ENCODE measurements around the gene PTPRG. TPM values are rescaled to one million over a fixed set of nuclear protein-coding genes. Genes with fewer than 3 reads are reported as not detected.

The PTPRG gene
- polyA plus RNA-seq, 3 donors: not detected

- intact Hi-C loops (cut with micrococcal nuclease): no loop called here
Observed at GRCh38 chr3:61526308-61526707, 35.1 kb upstream of the PTPRG start.

GRCh38 chr3:61527011-61527410 lies 34.4 kb upstream of the PTPRG start:
- no peaks in the 10 kb centered on the region for H3K79me2 ChIP-seq (ENCODE audit: insufficient read depth, low read length)
- H3K4me3 Mint-ChIP-seq: no peak overlapping the region
- H2AFZ ChIP-seq (ENCODE audit: insufficient read depth, low read depth, low read length, poor library complexity, severe bottlenecking): no peak overlapping the region
- H3K4me1 ChIP-seq (ENCODE audit: control insufficient read depth in 1 of 2, insufficient read depth in 2 of 2, low read length in 2 of 2): no peaks in the 10 kb centered on the region
- H3K4me1 Mint-ChIP-seq: no peaks in the 10 kb centered on the region
- H4K20me1 ChIP-seq (ENCODE audit: insufficient read depth, low read length): no peaks in the 10 kb centered on the region
- TF ChIP-seq CTCF (IDR thresholded peaks at IDR 0.05): no peak
- no peak overlapping the region for H3K27ac ChIP-seq (ENCODE audit: low read depth in 1 of 2, low read length in 2 of 2)
- no peaks in the 10 kb centered on the region for H3K36me3 Mint-ChIP-seq
- peak overlapping the region in 1 of 7 donors; percentile 60 for H3K27ac Mint-ChIP-seq
- peaks cover 0 to 4% (median 0%) of the 10 kb centered on the region in 3 donors for H3K27me3 Mint-ChIP-seq (ENCODE audit: low read depth in 3 of 3)
- no peaks in the 10 kb centered on the region for H3K27me3 ChIP-seq (ENCODE audit: control insufficient read depth in 2 of 2, insufficient read depth in 2 of 2, low read length in 2 of 2)
- H3K4me2 ChIP-seq (replicated peaks; ENCODE audit: extremely low read depth, low read length, poor library complexity, severe bottlenecking): no peak overlapping the region
- WGBS (ENCODE audit: insufficient coverage): no CpG with 5 or more reads among the region's 8 CpGs
- intact Hi-C loops (cut with micrococcal nuclease): no loop called here
- H3K9me3 Mint-ChIP-seq: peaks cover 0 to 5% (median 0%) of the 10 kb centered on the region in 7 donors
- H3K36me3 ChIP-seq (replicated peaks in 1 of 2; ENCODE audit: control insufficient read depth in 1 of 2, insufficient read depth in 2 of 2, low read length in 2 of 2): no peaks in the 10 kb centered on the region
- no peak overlapping the region for H3K9ac ChIP-seq (ENCODE audit: insufficient read depth, low read length, poor library complexity, severe bottlenecking)
- H3K4me3 ChIP-seq (replicated peaks in 1 of 3; ENCODE audit: low read depth in 2 of 3, low read length in 3 of 3): no peak overlapping the region
- DNase-seq: no peak
- H3K9me3 ChIP-seq (replicated peaks in 1 of 2; ENCODE audit: control insufficient read depth in 1 of 2, insufficient read depth in 1 of 2, low read length in 2 of 2): no peaks in the 10 kb centered on the region

More at GRCh38 chr3:61526308-61526707, 35.1 kb upstream of the PTPRG start:
- no peak overlapping the region for H3K27ac ChIP-seq (ENCODE audit: low read depth in 1 of 2, low read length in 2 of 2)
- H4K20me1 ChIP-seq (ENCODE audit: insufficient read depth, low read length): no peaks in the 10 kb centered on the region
- no peaks in the 10 kb centered on the region for H3K36me3 ChIP-seq (replicated peaks in 1 of 2; ENCODE audit: control insufficient read depth in 1 of 2, insufficient read depth in 2 of 2, low read length in 2 of 2)
- TF ChIP-seq CTCF (IDR thresholded peaks at IDR 0.05): no peak
- H3K4me1 Mint-ChIP-seq: no peaks in the 10 kb centered on the region
- H2AFZ ChIP-seq (ENCODE audit: insufficient read depth, low read depth, low read length, poor library complexity, severe bottlenecking): no peak overlapping the region
- no peak for DNase-seq
- no peaks in the 10 kb centered on the region for H3K9me3 ChIP-seq (replicated peaks in 1 of 2; ENCODE audit: control insufficient read depth in 1 of 2, insufficient read depth in 1 of 2, low read length in 2 of 2)
- H3K27me3 Mint-ChIP-seq (ENCODE audit: low read depth in 3 of 3): peaks cover 0 to 4% (median 0%) of the 10 kb centered on the region in 3 donors
- no peak overlapping the region for H3K27ac Mint-ChIP-seq
- H3K4me3 Mint-ChIP-seq: no peak overlapping the region
- H3K79me2 ChIP-seq (ENCODE audit: insufficient read depth, low read length): no peaks in the 10 kb centered on the region
- H3K36me3 Mint-ChIP-seq: no peaks in the 10 kb centered on the region
- H3K4me2 ChIP-seq (replicated peaks; ENCODE audit: extremely low read depth, low read length, poor library complexity, severe bottlenecking): no peak overlapping the region
- 100% methylated on average over 2 of the region's 5 CpGs for WGBS (ENCODE audit: insufficient coverage)
- H3K9me3 Mint-ChIP-seq: peaks cover 0 to 5% (median 0%) of the 10 kb centered on the region in 7 donors
- H3K27me3 ChIP-seq (ENCODE audit: control insufficient read depth in 2 of 2, insufficient read depth in 2 of 2, low read length in 2 of 2): no peaks in the 10 kb centered on the region
- no peaks in the 10 kb centered on the region for H3K4me1 ChIP-seq (ENCODE audit: control insufficient read depth in 1 of 2, insufficient read depth in 2 of 2, low read length in 2 of 2)
- H3K4me3 ChIP-seq (replicated peaks in 1 of 3; ENCODE audit: low read depth in 2 of 3, low read length in 3 of 3): no peak overlapping the region
- H3K9ac ChIP-seq (ENCODE audit: insufficient read depth, low read length, poor library complexity, severe bottlenecking): no peak overlapping the region
